H1 (cell line): ENCODE data around the gene COL9A2. TPM values are rescaled to one million over a fixed set of nuclear protein-coding genes. Genes with fewer than 3 reads are reported as not detected.

Source experiments
- CTCF ChIA-PET: fragments of 300-600 bp; sonication (Branson Sonifier 250); formaldehyde crosslinking; loops from one replicate; lab custom pipeline; 2021; ENCODE audit not compliant: partially characterized antibody; lab: Charles Lee
- POLR2A ChIA-PET: fragments of 300-600 bp; sonication (Branson Sonifier 250); formaldehyde crosslinking; loops from one replicate; lab custom pipeline; 2021; ENCODE audit warnings: inconsistent platforms; ENCODE audit not compliant: partially characterized antibody; lab: Charles Lee
- DNase-seq, 2 experiments: peaks; one replicate each; pipeline versions ENCODE4 v3.0.0 to v3.0.0-alpha.2; 2010 to 2022; ENCODE audit warnings: low spot score in 2 of 2, low read depth in 1 of 2, mixed read lengths in 1 of 2
- FAIRE-seq: peaks from 2 replicates; lab custom pipeline; 2011; peaks lifted over from hg19 to GRCh38; lab: Jason Lieb, UNC
- H2AFZ ChIP-seq: 2 replicates; pipeline ENCODE4 v1.8.1; 2012; ENCODE audit warnings: low read length, inconsistent platforms
- H2AK5ac ChIP-seq: 2 replicates; pipeline ENCODE4 v1.6.1; 2013; ENCODE audit warnings: low read depth, low read length
- H2BK120ac ChIP-seq: replicated peaks from 2 replicates; pipeline ENCODE3; 2013; ENCODE audit warnings: low read depth, low read length, inconsistent platforms
- H2BK12ac ChIP-seq: 2 replicates; pipeline ENCODE4 v1.6.1; 2013; ENCODE audit warnings: low read depth, low read length
- H2BK15ac ChIP-seq: 2 replicates; pipeline ENCODE4 v1.6.1; 2013; ENCODE audit warnings: low read length
- H2BK20ac ChIP-seq: 2 replicates; pipeline ENCODE4 v1.6.1; 2013; ENCODE audit warnings: low read length
- H2BK5ac ChIP-seq: 2 replicates; pipeline ENCODE4 v1.6.1; 2013; ENCODE audit warnings: low read depth, low read length
- H3K14ac ChIP-seq: 2 replicates; pipeline ENCODE4 v1.6.1; 2013; ENCODE audit warnings: inconsistent platforms; ENCODE audit not compliant: insufficient read length
- H3K18ac ChIP-seq: 2 replicates; pipeline ENCODE4 v1.6.1; 2013; ENCODE audit warnings: low read length; ENCODE audit errors: extremely low read depth
- H3K23ac ChIP-seq: 2 replicates; pipeline ENCODE4 v1.6.1; 2013; ENCODE audit warnings: inconsistent platforms; ENCODE audit not compliant: insufficient read length
- H3K23me2 ChIP-seq: 2 replicates; pipeline ENCODE4 v1.6.1; 2013; ENCODE audit warnings: low read depth, low read length
- H3K27ac ChIP-seq: 2 replicates; pipeline ENCODE4 v1.6.1; 2011; ENCODE audit warnings: low read depth, low read length, inconsistent platforms
- H3K27me3 ChIP-seq, 4 experiments: replicated peaks in 1 of 4; 1 replicate in 1 of 4; 2 replicates in 3 of 4; pipeline versions ENCODE4 v1.6.1 to v1.8.1; 2011 to 2013; ENCODE audit warnings: low read length in 3 of 4, mild to moderate bottlenecking in 3 of 4, inconsistent platforms in 2 of 4, mixed read lengths in 2 of 4, moderate library complexity in 1 of 4; ENCODE audit not compliant: control insufficient read depth in 3 of 4, insufficient read depth in 3 of 4; ENCODE audit errors: extremely low read depth in 1 of 4
- H3K36me3 ChIP-seq, 4 experiments: 2 replicates each; pipeline versions ENCODE4 v1.6.1 to v1.8.1; 2011 to 2013; ENCODE audit warnings: mild to moderate bottlenecking in 4 of 4, low read length in 3 of 4, moderate library complexity in 2 of 4, control low read depth in 1 of 4, inconsistent platforms in 1 of 4; ENCODE audit not compliant: insufficient read depth in 4 of 4, control insufficient read depth in 2 of 4
- H3K4ac ChIP-seq: replicated peaks from 2 replicates; pipeline ENCODE3; 2013; ENCODE audit warnings: low read length, low read depth, mixed read lengths, inconsistent platforms; ENCODE audit not compliant: insufficient read length
- H3K4me1 ChIP-seq, 4 experiments: replicated peaks in 1 of 4; 1 replicate in 1 of 4; 2 replicates in 3 of 4; pipeline versions ENCODE4 v1.6.1 to v1.8.1; 2011 to 2013; ENCODE audit warnings: low read length in 3 of 4, inconsistent platforms in 2 of 4, mixed read lengths in 1 of 4; ENCODE audit not compliant: insufficient read depth in 4 of 4, control insufficient read depth in 3 of 4
- H3K4me2 ChIP-seq, 2 experiments: 2 replicates each; pipeline versions ENCODE4 v1.6.1 to v1.8.1; 2011 to 2013; ENCODE audit warnings: low read depth in 2 of 2, low read length in 2 of 2, control low read depth in 1 of 2, inconsistent platforms in 1 of 2, mild to moderate bottlenecking in 1 of 2; ENCODE audit not compliant: insufficient read depth in 1 of 2
- H3K4me3 ChIP-seq, 4 experiments: fragments of 200-600, 300-600 bp in 1 of 4; sonication (generic), shearing (Covaris generic), sonication (Bioruptor Twin) in 1 of 4; 2 replicates each; pipeline versions ENCODE4 v1.5.1 to v1.8.1; 2011 to 2016; ENCODE audit warnings: low read length in 4 of 4, low read depth in 3 of 4, control low read depth in 2 of 4, inconsistent platforms in 2 of 4, mild to moderate bottlenecking in 2 of 4, mixed read lengths in 1 of 4, moderate library complexity in 1 of 4; ENCODE audit not compliant: insufficient read depth in 2 of 4; ENCODE audit errors: extremely low read depth in 1 of 4
- H3K56ac ChIP-seq: replicated peaks from 2 replicates; pipeline ENCODE3; 2013; ENCODE audit warnings: low read depth, mild to moderate bottlenecking, mixed read lengths, low read length, inconsistent platforms; ENCODE audit not compliant: insufficient read length
- H3K79me1 ChIP-seq: 2 replicates; pipeline ENCODE4 v1.6.1; 2013; ENCODE audit warnings: low read depth, low read length, control low read depth
- H3K79me2 ChIP-seq, 2 experiments: 2 replicates each; pipeline versions ENCODE4 v1.6.1 to v1.8.1; 2012 to 2013; ENCODE audit warnings: low read length in 2 of 2, mild to moderate bottlenecking in 2 of 2, inconsistent platforms in 1 of 2; ENCODE audit not compliant: insufficient read depth in 2 of 2, control insufficient read depth in 1 of 2
- H3K9ac ChIP-seq, 4 experiments: replicated peaks in 1 of 4; 1 replicate in 1 of 4; 2 replicates in 3 of 4; pipeline versions ENCODE4 v1.6.1 to v1.8.1; 2011 to 2013; ENCODE audit warnings: low read depth in 3 of 4, low read length in 3 of 4, control low read depth in 2 of 4, mild to moderate bottlenecking in 2 of 4, moderate library complexity in 2 of 4, inconsistent platforms in 1 of 4; ENCODE audit errors: extremely low read depth in 1 of 4
- H3K9me3 ChIP-seq, 2 experiments: 2 replicates each; pipeline versions ENCODE4 v1.6.1 to v1.8.1; 2012 to 2013; ENCODE audit warnings: mild to moderate bottlenecking in 2 of 2, moderate library complexity in 2 of 2, control low read depth in 1 of 2, inconsistent platforms in 1 of 2, low read depth in 1 of 2, low read length in 1 of 2, mixed read lengths in 1 of 2; ENCODE audit not compliant: insufficient read depth in 2 of 2
- H4K20me1 ChIP-seq, 2 experiments: replicated peaks in 1 of 2; 2 replicates each; pipeline versions ENCODE3 to v1.8.1; 2011 to 2013; ENCODE audit warnings: inconsistent platforms in 2 of 2, low read length in 2 of 2, mild to moderate bottlenecking in 1 of 2; ENCODE audit not compliant: insufficient read depth in 2 of 2, control insufficient read depth in 1 of 2
- H4K5ac ChIP-seq: 2 replicates; pipeline ENCODE4 v1.6.1; 2013; ENCODE audit warnings: low read length, low read depth, mixed read lengths, inconsistent platforms; ENCODE audit not compliant: insufficient read length
- H4K8ac ChIP-seq: 2 replicates; pipeline ENCODE4 v1.8.0; 2013; ENCODE audit warnings: mild to moderate bottlenecking, moderate library complexity, low read length, inconsistent platforms; ENCODE audit not compliant: insufficient read depth; ENCODE audit errors: extremely low read depth
- H4K91ac ChIP-seq: replicated peaks from 2 replicates; pipeline ENCODE3; 2013; ENCODE audit warnings: low read length, mixed read lengths, inconsistent platforms; ENCODE audit not compliant: insufficient read length
- CEBPB ChIP-seq: IDR thresholded peaks from 2 replicates; pipeline ENCODE4 v1.6.1; 2012; ENCODE audit warnings: low read depth, low read length
- CTBP2 ChIP-seq: IDR thresholded peaks from 2 replicates; pipeline ENCODE4 v1.7.0; 2011; ENCODE audit warnings: borderline replicate concordance, mild to moderate bottlenecking, moderate library complexity, mixed read lengths, low read length; ENCODE audit not compliant: insufficient read depth, insufficient read length
- FOSL1 ChIP-seq: IDR thresholded peaks from 2 replicates; pipeline ENCODE4 v1.6.1; 2011; ENCODE audit warnings: mild to moderate bottlenecking, low read depth, low read length, moderate library complexity; ENCODE audit not compliant: insufficient read depth
- HDAC6 ChIP-seq: IDR thresholded peaks from one replicate; pipeline ENCODE4 v1.7.1; 2012; ENCODE audit warnings: low read depth, mild to moderate bottlenecking, inconsistent platforms, low read length, moderate library complexity
- NRF1 ChIP-seq: IDR thresholded peaks from 2 replicates; pipeline ENCODE4 v1.6.1; 2011; ENCODE audit warnings: mild to moderate bottlenecking, low read depth, low read length, improper control_type of control experiment
- POU5F1 ChIP-seq: IDR thresholded peaks from 2 replicates; pipeline ENCODE4 v1.6.1; 2011; ENCODE audit warnings: low read depth, mild to moderate bottlenecking, low read length, moderate library complexity
- RAD21 ChIP-seq, 2 experiments: IDR thresholded peaks in 1 of 2; conservative IDR thresholded peaks in 1 of 2; 2 replicates each; pipeline ENCODE4 v1.6.1; 2011; ENCODE audit warnings: low read depth in 2 of 2, low read length in 2 of 2, improper control_type of control experiment in 1 of 2, inconsistent platforms in 1 of 2, mild to moderate bottlenecking in 1 of 2, moderate library complexity in 1 of 2
- RBBP5 ChIP-seq: IDR thresholded peaks from 2 replicates; pipeline ENCODE4 v1.7.1; 2012; ENCODE audit warnings: low read depth, mild to moderate bottlenecking, inconsistent platforms, low read length, moderate library complexity, borderline replicate concordance
- RNF2 ChIP-seq: fragments of 200-900, 300-1000 bp; sonication (generic); IDR thresholded peaks from 2 replicates; pipeline ENCODE4 v1.7.1; 2016; ENCODE audit warnings: borderline replicate concordance, low read depth, mild to moderate bottlenecking, antibody characterized with exemption, low read length; ENCODE audit not compliant: poor library complexity, severe bottlenecking; ENCODE audit errors: missing control alignments
- SP4 ChIP-seq: IDR thresholded peaks from 2 replicates; pipeline ENCODE4 v1.6.1; 2012; ENCODE audit warnings: low read length, inconsistent platforms
- WGBS, 2 experiments: shearing (Covaris generic) in 1 of 2; methylation state at CpG; one replicate each; pipeline versions ENCODE4 v1.1.6 to v1.1.7; 2013 to 2015; ENCODE audit warnings: low lambda C conversion rate in 2 of 2, mixed read lengths in 2 of 2, inconsistent platforms in 1 of 2, low coverage in 1 of 2, missing lambda C conversion rate in 1 of 2; ENCODE audit not compliant: insufficient replicate concordance in 2 of 2, insufficient coverage in 1 of 2, insufficient read length in 1 of 2; ENCODE audit errors: extremely low coverage in 1 of 2, missing lambda C conversion rate in 1 of 2; 5-methylcytosine and 5-hydroxymethylcytosine counted together
- polyA plus RNA-seq, 7 experiments: library from polyadenylated mRNA; depleted of rRNA in 3 of 7; stranded (reverse) in 5 of 7; unstranded in 2 of 7; fragments of >200 nt in 5 of 7; fragments of 200-250 nt in 2 of 7; gene quantifications; 1 replicate in 5 of 7; 2 replicates in 1 of 7; 4 replicates in 1 of 7; pipeline versions ENCODE4 v1.2.1 to v1.2.3, GENCODE V29; 2011 to 2013; ENCODE audit warnings: missing spikeins in 2 of 7, mixed read lengths in 2 of 7
- total RNA-seq: library from RNA; stranded (reverse); fragmentation: NEBNext Ultra II Directional; extraction: Animal tissue kit (Norgen Biotek cat#: 25700); gene quantifications from 2 replicates; pipeline ENCODE4 v1.2.1, GENCODE V29; 2021
- TF ChIP-seq, protein P1 (sequence below): IDR thresholded peaks from 2 replicates; pipeline ENCODE4 v1.6.1; 2011; ENCODE audit warnings: low read length, improper control_type of control experiment
- TF ChIP-seq, protein P2 (sequence below): IDR thresholded peaks from 2 replicates; pipeline ENCODE4 v1.6.1; 2012; ENCODE audit warnings: inconsistent platforms

COL9A2 gene
- total and polyA plus RNA-seq, 2 of the 8 experiments (the other 6 are each of a cell fraction or from before 2014, with no cell fraction given): 3.2 to 3.3 TPM

DNA sequence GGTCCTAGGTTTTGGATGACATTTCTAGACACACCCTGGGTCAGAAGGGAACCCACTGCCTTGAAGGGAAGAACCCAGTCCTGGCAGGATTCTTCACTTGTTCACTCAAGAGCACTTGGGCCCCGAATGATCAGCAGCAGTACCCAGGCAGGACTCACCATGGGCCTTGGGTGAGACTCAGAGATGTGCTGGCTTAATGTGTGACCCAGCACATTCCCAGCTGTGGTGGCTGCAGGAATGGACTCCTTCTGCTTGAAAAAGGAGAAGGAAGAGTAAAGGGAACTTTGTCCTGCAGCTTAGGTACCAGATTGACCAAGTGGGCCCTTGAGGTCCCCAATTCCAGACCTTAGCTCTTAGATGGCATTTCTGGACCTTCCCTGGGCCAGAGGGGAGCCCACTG is 44.1 kb upstream of the COL9A2 start:
- H3K9ac ChIP-seq: no peak overlapping the region
- no peak for TF ChIP-seq CEBPB
- TF ChIP-seq CTBP2: no peak
- no peak for TF ChIP-seq RBBP5
- TF ChIP-seq NRF1: no peak
- TF ChIP-seq POU5F1: no peak
- no peak for TF ChIP-seq RAD21 (IDR thresholded peaks at IDR 0.05 in 1 of 2, conservative IDR thresholded peaks at IDR 0.05 in 1 of 2; ENCODE audit: low read depth in 2 of 2, low read length in 2 of 2)
- no peak for TF ChIP-seq SP4
- no peak for TF ChIP-seq RNF2
- no peak for TF ChIP-seq HDAC6
- TF ChIP-seq FOSL1: no peak
- TF ChIP-seq, protein P1, sequence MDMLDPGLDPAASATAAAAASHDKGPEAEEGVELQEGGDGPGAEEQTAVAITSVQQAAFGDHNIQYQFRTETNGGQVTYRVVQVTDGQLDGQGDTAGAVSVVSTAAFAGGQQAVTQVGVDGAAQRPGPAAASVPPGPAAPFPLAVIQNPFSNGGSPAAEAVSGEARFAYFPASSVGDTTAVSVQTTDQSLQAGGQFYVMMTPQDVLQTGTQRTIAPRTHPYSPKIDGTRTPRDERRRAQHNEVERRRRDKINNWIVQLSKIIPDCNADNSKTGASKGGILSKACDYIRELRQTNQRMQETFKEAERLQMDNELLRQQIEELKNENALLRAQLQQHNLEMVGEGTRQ: no peak
- TF ChIP-seq, protein P2, sequence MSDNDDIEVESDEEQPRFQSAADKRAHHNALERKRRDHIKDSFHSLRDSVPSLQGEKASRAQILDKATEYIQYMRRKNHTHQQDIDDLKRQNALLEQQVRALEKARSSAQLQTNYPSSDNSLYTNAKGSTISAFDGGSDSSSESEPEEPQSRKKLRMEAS: no peak

More for the DNA sequence above, 44.1 kb upstream of the COL9A2 start:
- Histone ChIP-seq H2BK5ac (no peak overlapping the region), H4K91ac (no peak overlapping the region), H3K4me3 (no peak overlapping the region), H3K79me2 (no peaks in the 10 kb centered on the region), H2BK20ac (no peak overlapping the region), H3K4me1 (no peaks in the 10 kb centered on the region; a peak in 1 of 7 replicates), H3K23me2 (no peaks in the 10 kb centered on the region), H3K4me2 (no peak overlapping the region), H2BK120ac (no peak overlapping the region), H4K20me1 (no peaks in the 10 kb centered on the region), H2BK12ac (no peak overlapping the region), H2AFZ (no peak overlapping the region), H3K56ac (no peak overlapping the region), H2AK5ac (no peak overlapping the region), H3K27me3 (no peaks in the 10 kb centered on the region), H4K5ac (no peak overlapping the region), H3K14ac (no peak overlapping the region), H3K36me3 (no peaks in the 10 kb centered on the region), H3K4ac (no peak overlapping the region), H3K79me1 (no peaks in the 10 kb centered on the region), H3K27ac (no peak overlapping the region), H3K9me3 (0 out of 4 replicates have a peak, but pooled peaks cover 0 to 5% of the 10 kb centered on the region in 2 experiments), H4K8ac (no peak overlapping the region), H2BK15ac (no peak overlapping the region), H3K23ac (no peak overlapping the region), H3K18ac (no peak overlapping the region)
- CTCF ChIA-PET: interaction anchor here (1.1 to 1.8 kb wide), 3 partner anchors 23 to 208 kb away, joined by 3 to 5 read pairs (median 4); no protein-coding TSS in a partner anchor
- FAIRE-seq (no peak), DNase-seq (no peak)
- WGBS, 2 experiments: 94% methylated on average over 1 of the region's 1 CpG; no CpG with 5 or more reads in 1 of the 2 experiments
- POLR2A ChIA-PET: no interaction called here
